IMR-90 (cell line): Measurements from ENCODE around the gene MOB3B.

Experiments used
- CHD1 ChIP-seq: IDR thresholded peaks from 2 replicates; pipeline ENCODE4 v1.6.1; 2012; ENCODE audit warnings: low read depth, low read length, improper control_type of control experiment
- CTCF ChIP-seq: conservative IDR thresholded peaks from 2 replicates; pipeline ENCODE4 v1.5.1; 2012; ENCODE audit warnings: mild to moderate bottlenecking, low read depth, low read length, improper control_type of control experiment
- FOS ChIP-seq: fragments of 150-350 bp; IDR thresholded peaks from 2 replicates; pipeline ENCODE4 v1.6.1; 2016; ENCODE audit warnings: low read depth, low read length
- MAZ ChIP-seq: IDR thresholded peaks from 2 replicates; pipeline ENCODE4 v1.6.1; 2012; ENCODE audit warnings: low read depth, mild to moderate bottlenecking, low read length, improper control_type of control experiment, moderate library complexity, borderline replicate concordance
- POLR2A ChIP-seq: IDR thresholded peaks from 2 replicates; pipeline ENCODE4 v1.6.1; 2012; ENCODE audit warnings: mild to moderate bottlenecking, low read depth, low read length
- RCOR1 ChIP-seq: IDR thresholded peaks from 2 replicates; pipeline ENCODE4 v1.6.1; 2012; ENCODE audit warnings: mild to moderate bottlenecking, low read length, improper control_type of control experiment; ENCODE audit not compliant: insufficient replicate concordance
- SMC3 ChIP-seq: fragments of 150-350 bp; IDR thresholded peaks from 2 replicates; pipeline ENCODE4 v1.6.1; 2016; ENCODE audit warnings: low read depth, mild to moderate bottlenecking, antibody characterized with exemption, low read length, moderate library complexity
- TF ChIP-seq, protein P1 (sequence below): fragments of 150-350 bp; IDR thresholded peaks from 2 replicates; pipeline ENCODE4 v1.6.1; 2017; ENCODE audit warnings: mild to moderate bottlenecking, antibody characterized with exemption, low read length, low read depth

DNA sequence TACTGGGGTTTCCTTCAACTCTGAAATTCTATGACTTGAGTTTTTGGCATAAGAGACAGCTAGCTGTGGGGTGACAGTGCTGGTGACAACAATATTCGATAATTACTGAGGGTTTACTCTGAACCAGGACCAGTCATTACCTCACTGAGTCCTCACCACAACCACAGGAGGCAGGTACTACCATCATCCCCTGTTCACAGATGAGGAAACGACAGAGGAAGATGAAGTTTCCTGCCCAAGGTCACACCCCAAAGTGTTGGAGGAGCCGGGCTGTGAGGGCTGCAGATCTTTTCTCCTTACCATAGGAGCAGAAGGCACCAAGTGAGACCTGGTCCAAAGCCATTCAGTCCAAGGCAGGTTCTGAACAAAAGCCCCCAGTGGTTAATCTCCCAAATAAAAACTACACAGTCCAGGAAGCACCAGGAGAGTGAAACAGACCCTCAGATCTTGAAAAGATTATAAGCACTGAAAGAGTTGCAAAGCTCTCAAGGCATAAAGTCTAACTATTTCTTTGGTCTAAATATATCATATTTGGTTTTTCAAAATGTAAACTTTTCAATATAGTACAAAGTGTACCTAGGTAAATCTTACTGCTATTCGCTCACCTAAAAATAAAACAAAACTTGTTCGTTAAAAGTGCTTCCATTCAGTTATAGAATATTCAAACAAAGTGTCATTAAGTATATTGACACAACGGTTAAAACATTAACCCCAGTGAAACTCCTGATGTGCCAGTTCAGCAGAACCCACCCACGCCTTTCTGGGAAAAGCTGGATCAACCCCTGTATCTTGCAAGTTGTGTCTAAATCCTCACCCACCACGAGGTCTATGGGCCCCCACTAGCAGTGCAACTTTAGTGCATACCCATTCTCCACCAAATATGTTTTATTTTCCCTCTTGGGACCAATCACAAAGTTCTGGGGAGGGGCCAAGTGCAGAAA, 150.0 kb downstream of the MOB3B start:
- TF ChIP-seq SMC3 (no peak), FOS (no peak), CTCF (no peak), RCOR1 (no peak), MAZ (no peak), POLR2A (no peak), CHD1 (no peak)
- TF ChIP-seq, protein P1, sequence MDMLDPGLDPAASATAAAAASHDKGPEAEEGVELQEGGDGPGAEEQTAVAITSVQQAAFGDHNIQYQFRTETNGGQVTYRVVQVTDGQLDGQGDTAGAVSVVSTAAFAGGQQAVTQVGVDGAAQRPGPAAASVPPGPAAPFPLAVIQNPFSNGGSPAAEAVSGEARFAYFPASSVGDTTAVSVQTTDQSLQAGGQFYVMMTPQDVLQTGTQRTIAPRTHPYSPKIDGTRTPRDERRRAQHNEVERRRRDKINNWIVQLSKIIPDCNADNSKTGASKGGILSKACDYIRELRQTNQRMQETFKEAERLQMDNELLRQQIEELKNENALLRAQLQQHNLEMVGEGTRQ = no peak
